HG03457 (cell line): ENCODE results near the gene PIEZO1.
"Not testable (repeated sequence)": the region's sequence is repeated elsewhere in the genome, so short reads cannot be mapped to it uniquely, and the experiment has no call there.

ENCODE experiments used
- ATAC-seq: cut with Tn5 transposase; IDR thresholded peaks from one replicate; pipeline ENCODE4 v1.9.1; 2021; ENCODE audit warnings: moderate number of reproducible peaks; ENCODE audit not compliant: unreplicated experiment

The PIEZO1 gene

DNA sequence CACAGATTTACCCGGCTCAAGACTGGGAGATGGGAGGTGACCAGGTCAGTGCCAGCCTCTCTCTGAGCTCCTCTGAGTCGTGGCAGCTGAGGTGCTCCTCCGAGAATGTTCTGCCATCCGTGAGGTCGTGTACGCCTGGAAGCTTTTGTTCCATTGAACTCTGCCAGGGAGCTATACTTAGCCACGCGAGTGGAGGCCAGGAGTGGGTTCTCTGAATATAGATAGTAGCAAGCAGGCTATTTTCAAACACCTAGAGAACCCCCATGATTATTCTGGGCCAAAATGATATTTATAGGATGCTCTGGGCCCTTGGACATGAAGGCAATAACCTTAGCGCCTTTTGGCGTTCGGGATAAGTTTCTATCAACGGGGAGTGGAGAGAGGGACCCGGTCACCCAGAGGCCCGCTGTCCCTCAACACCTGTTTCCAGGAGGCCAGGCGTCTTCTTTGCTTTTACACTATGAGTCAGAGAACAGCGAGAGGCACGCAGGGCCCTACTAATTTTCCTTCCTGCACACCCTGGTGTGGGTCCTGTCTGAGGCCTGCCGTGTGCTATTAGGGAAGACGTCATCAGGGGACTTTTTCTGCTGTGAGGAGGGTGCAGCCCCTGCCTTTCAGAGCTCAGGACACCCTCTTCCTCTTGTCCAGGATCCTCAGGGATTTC lies 111.2 kb downstream of the PIEZO1 start:
- no peak for ATAC-seq

DNA sequence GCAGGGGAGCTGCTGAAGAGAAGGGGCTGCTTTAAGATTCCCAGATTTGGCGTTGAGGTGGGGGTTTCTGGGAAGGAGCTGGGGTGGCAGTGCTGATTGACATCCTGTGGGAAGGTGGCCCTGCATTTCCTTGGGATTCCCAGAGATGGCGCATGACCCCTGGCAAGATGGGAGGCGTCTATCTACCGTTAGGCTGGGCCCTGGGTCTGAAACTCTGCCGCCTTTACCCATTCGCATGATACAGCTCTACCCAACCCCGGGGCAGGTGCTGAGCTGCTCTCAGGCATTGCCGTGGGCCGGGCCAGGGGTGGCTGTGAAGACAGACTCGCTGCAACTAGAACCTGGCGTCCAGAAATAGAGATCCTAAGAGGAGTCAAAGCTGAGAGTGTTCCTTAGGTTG lies 112.2 kb downstream of the PIEZO1 start:
- no peak for ATAC-seq

DNA sequence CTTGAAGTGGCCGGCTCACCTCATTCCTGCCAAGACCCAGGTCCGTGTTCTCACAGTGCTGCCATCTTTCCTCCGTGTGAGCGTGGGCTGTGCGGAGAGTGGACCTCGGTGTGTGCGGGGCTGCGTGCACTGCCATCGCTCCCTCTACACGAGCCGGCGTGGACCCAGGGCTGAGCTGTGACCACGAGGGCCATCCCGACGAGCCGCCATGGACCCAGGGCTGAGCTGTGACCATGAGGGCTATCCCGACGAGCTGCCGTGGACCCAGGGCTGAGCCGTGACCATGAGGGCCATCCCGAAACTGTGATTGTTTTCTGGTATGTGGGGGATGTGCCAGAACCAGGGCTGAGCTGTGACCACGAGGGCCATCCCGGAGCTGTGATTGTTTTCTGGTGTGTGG lies 113.2 kb downstream of the PIEZO1 start:
- ATAC-seq: no peak

DNA sequence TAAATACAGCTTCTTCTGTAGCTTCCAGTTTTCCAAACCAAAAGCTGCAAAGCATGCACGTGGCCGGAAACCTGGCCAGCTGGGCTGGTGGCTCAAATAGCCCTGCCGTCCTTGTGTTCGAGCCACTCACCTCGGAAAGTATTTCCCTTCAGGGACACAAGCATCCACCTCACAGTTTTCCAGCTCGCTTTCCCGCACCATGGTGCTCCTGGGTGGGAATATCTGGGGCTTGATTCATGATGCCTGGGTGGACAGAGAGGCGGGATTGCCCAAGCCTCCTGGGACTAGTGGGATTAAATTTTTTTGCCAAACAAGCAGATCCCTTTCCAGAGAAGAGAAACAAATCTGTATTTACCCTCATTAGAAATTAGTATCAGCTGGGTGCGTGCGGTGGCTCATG lies 115.0 kb downstream of the PIEZO1 start:
- ATAC-seq: no peak

DNA sequence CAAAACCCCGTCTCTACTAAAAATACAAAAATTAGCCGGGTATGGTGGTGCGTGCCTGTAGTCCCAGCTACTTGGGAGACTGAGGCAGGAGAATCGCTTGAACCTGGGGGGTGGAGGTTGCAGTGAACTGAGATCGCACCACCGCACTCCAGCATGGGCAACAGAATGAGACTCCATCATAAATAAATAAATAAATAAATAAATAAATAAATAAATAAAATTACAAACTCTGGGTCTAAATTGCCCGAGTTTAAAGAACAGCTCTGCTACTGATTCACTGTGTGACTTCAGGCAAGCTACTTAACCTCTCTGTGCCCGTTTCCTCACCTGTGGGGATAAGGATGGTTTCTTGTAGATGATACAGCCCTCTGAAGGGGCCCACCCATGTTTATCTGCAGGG lies 115.5 kb downstream of the PIEZO1 start:
- ATAC-seq: not testable (repeated sequence)

DNA sequence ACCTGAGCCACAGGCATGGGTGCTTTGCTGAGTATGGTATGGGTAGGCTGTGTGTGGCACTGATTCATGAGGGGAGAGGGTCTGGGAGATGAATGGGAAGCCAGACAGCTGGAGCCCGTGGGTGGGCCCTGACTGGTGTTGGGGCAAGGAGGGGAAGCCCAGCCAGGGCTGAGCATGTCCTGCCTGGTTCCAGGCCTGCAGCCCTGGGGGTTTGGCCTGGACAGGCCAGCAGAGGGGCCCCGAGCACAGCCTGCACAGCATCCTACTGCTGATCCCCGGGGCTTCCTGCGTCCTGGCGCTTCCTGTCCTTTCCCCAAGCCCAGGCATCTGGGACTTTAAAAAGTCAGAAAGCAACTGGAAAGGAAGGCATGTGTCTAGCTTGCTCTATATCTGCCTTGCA lies 117.6 kb downstream of the PIEZO1 start:
- no peak for ATAC-seq

DNA sequence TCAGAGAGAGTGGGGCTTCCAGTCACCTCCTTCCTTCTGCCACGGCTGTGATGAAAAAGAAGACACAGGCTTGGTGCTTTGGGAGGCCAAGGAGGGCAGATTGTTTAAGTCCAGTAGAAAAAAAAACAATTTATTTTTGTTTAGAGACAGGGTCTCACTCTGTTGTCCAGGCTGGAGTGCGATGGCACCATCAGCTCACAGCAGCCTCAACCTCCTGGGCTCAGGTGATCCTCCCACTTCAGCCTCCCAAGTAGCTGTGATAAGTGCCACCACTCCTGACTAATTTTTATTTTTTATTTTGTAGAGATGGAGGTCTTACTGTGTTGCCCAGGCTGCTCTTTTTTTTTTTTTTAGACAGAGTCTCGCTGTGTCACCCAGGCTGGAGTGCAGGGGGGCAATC lies 119.5 kb downstream of the PIEZO1 start:
- no peak for ATAC-seq
